Measurements from ENCODE around the gene VPS13D.

DNA sequence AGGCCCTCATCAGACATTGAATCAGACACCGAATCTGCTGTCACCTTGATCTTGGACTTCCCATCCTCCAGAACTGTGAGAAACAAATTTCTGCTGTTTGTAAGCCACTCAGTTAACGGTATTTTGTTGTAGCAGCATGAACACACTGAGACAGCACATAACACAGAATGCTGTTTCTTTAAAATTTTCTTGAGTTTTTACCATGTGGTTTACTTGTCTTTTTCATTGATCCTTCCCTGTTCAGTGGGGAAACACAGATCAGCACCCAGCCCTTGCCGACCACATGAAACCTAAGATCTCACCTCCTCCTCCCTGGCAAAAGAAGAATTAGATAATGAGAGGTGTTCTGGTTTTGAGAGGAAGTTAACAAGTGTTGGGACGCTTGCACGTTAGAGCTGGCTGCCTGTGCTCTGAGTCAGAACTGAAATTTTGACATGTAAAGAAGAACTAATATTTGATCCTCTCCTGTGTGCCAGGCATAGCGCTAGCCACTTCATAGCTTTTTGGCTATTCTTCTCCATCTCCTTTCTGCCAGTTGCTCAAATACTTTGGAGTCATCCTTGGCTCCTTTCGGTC is 208.6 kb downstream of the VPS13D start:
- TF ChIP-seq CTCF (IDR thresholded peaks at IDR 0.05; ENCODE audit: low read length) = no peak
- no peak for TF ChIP-seq EZH2phosphoT487 (IDR thresholded peaks at IDR 0.05; ENCODE audit: low read length)
